COLO668 (cell line): ENCODE results near the gene HPSE2.

Experiments
- DNase-seq: peaks from one replicate; lab custom pipeline; 2025; ENCODE audit not compliant: unreplicated experiment; lab: John Stamatoyannopoulos, UW

The HPSE2 gene

GRCh38 chr10:98418665-98419468 lies 816.8 kb downstream of the HPSE2 start:
- no peak for DNase-seq

- DNase-seq = no peak
Observed at GRCh38 chr10:98417973-98418664, 817.5 kb downstream of the HPSE2 start.

- no peak for DNase-seq
Observed at GRCh38 chr10:98417481-98417959, 818.1 kb downstream of the HPSE2 start.

- no peak for DNase-seq
Observed at GRCh38 chr10:98416606-98417388, 818.9 kb downstream of the HPSE2 start.

- no peak for DNase-seq
Observed at GRCh38 chr10:98415731-98416119, 819.9 kb downstream of the HPSE2 start.

- DNase-seq = peak; percentile 92
Observed at GRCh38 chr10:98414932-98415730, 820.5 kb downstream of the HPSE2 start, which contains the start of gene PYROXD2. Gene PYROXD2 (minus strand): TSS chr10:98415182. CDS start chr10:98415135, 47 bp downstream.

- no peak for DNase-seq
Observed at GRCh38 chr10:98414578-98414931, 821.1 kb downstream of the HPSE2 start.

- DNase-seq = no peak
Observed at GRCh38 chr10:98411768-98412167, 823.9 kb downstream of the HPSE2 start.

GRCh38 chr10:98411166-98411565 lies 824.5 kb downstream of the HPSE2 start:
- no peak for DNase-seq

- no peak for DNase-seq
Observed at GRCh38 chr10:98410759-98411158, 824.9 kb downstream of the HPSE2 start.

- no peak for DNase-seq
Observed at GRCh38 chr10:98410135-98410743, 825.4 kb downstream of the HPSE2 start.

GRCh38 chr10:98408799-98409198 lies 826.9 kb downstream of the HPSE2 start:
- no peak for DNase-seq

GRCh38 chr10:98407744-98408241 lies 827.9 kb downstream of the HPSE2 start:
- DNase-seq = no peak
